GM23338 (cell line): ENCODE results near the gene PARVA.

Experiments
- EZH2 ChIP-seq: fragments of 200-600 bp; sonication (generic); IDR thresholded peaks from one replicate; pipeline ENCODE4 v1.8.0; 2017; ENCODE audit warnings: antibody characterized with exemption, mild to moderate bottlenecking, low read depth; ENCODE audit not compliant: unreplicated experiment
- EZH2phosphoT487 ChIP-seq: fragments of 200-600 bp; sonication (generic); IDR thresholded peaks from one replicate; pipeline ENCODE4 v1.8.1; 2018; ENCODE audit warnings: antibody characterized with exemption; ENCODE audit not compliant: unreplicated experiment
- REST ChIP-seq: IDR thresholded peaks from one replicate; pipeline ENCODE4 v1.6.1; 2018; ENCODE audit warnings: antibody characterized with exemption; ENCODE audit not compliant: unreplicated experiment
- ZNF331 ChIP-seq: fragments of 250-450 bp; sonication (Bioruptor Pico); IDR thresholded peaks from 2 replicates; pipeline ENCODE4 v1.5.0; 2020; ENCODE audit warnings: low read depth, mild to moderate bottlenecking, moderate library complexity
- TF ChIP-seq, protein P1 (sequence below), 2 experiments: fragments of 200-600 bp in 1 of 2; sonication (generic) in 1 of 2; conservative IDR thresholded peaks; 2 replicates each; pipeline versions ENCODE4 v1.5.1 to v1.6.1; 2016 to 2017; ENCODE audit warnings: antibody characterized with exemption in 2 of 2, low read depth in 2 of 2, mild to moderate bottlenecking in 2 of 2, moderate library complexity in 1 of 2

DNA sequence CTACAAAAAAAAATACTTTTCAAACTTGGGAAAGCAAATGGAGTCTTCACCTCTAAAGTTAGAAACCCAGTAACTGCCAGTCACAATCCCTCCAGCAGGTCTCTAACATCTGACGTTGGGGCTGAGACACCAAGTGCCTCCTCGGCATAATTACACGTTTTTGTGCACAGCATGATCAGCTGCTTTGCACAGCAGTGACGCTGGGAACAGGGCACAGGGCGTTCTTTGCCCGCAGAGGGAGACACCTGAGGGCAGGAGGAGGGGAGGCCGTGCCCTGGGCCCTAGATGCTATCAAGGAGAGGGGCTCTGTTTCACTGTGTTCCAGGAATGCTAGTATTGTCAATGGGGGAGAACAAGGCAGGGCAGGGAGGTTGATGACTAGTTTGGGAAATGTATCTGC, 120.1 kb downstream of the PARVA start:
- TF ChIP-seq EZH2 (no peak), EZH2phosphoT487 (no peak), REST (no peak), ZNF331 (CRISPR knock-in tag) (no peak)
- TF ChIP-seq, protein P1, sequence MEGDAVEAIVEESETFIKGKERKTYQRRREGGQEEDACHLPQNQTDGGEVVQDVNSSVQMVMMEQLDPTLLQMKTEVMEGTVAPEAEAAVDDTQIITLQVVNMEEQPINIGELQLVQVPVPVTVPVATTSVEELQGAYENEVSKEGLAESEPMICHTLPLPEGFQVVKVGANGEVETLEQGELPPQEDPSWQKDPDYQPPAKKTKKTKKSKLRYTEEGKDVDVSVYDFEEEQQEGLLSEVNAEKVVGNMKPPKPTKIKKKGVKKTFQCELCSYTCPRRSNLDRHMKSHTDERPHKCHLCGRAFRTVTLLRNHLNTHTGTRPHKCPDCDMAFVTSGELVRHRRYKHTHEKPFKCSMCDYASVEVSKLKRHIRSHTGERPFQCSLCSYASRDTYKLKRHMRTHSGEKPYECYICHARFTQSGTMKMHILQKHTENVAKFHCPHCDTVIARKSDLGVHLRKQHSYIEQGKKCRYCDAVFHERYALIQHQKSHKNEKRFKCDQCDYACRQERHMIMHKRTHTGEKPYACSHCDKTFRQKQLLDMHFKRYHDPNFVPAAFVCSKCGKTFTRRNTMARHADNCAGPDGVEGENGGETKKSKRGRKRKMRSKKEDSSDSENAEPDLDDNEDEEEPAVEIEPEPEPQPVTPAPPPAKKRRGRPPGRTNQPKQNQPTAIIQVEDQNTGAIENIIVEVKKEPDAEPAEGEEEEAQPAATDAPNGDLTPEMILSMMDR (conservative IDR thresholded peaks at IDR 0.05; ENCODE audit: low read depth in 2 of 2) = no peak
